Caco-2 (cell line): ENCODE results near the gene SNAI3. TPM values are rescaled to one million over a fixed set of nuclear protein-coding genes. Genes with fewer than 3 reads are reported as not detected.

ENCODE experiments used
- BruUV-seq: library from RNA; stranded (reverse); fragments of 400-500 nt; replicated peaks from 2 replicates; lab custom pipeline; 2021; lab: Mats Ljungman, UMichigan
- CTCF ChIA-PET: fragments of 300-600 bp; sonication (Branson Sonifier 250); formaldehyde crosslinking; loops from one replicate; lab custom pipeline; 2022; ENCODE audit warnings: antibody characterized with exemption; lab: Charles Lee
- POLR2A ChIA-PET: fragments of 300-600 bp; sonication (Branson Sonifier 250); formaldehyde crosslinking; loops from one replicate; lab custom pipeline; 2022; ENCODE audit warnings: antibody characterized with exemption; lab: Charles Lee
- DNase-seq, 2 experiments: peaks; one replicate each; pipeline versions ENCODE4 v3.0.0 to v3.0.0-alpha.2; 2020 to 2022
- H3K27me3 ChIP-seq: replicated peaks from 2 replicates; pipeline ENCODE4 v1.6.0; 2011; ENCODE audit warnings: low read length; ENCODE audit not compliant: control insufficient read depth, insufficient read depth
- H3K36me3 ChIP-seq: 2 replicates; pipeline ENCODE4 v1.5.1; 2011; ENCODE audit warnings: low read length; ENCODE audit not compliant: control insufficient read depth, insufficient read depth
- H3K4me1 ChIP-seq: fragments of 250-450 bp; sonication (Bioruptor Pico); 2 replicates; pipeline ENCODE4 v1.5.1; 2020; ENCODE audit warnings: mild to moderate bottlenecking
- H3K4me3 ChIP-seq: 2 replicates; pipeline ENCODE4 v1.5.1; 2011; ENCODE audit warnings: low read depth, mild to moderate bottlenecking, control low read depth, low read length
- H3K9me3 ChIP-seq: fragments of 250-450 bp; sonication (Bioruptor Pico); 2 replicates; pipeline ENCODE4 v1.5.1; 2020; ENCODE audit warnings: mild to moderate bottlenecking, moderate library complexity
- H3K27ac Mint-ChIP-seq: one replicate; pipeline ENCODE4 v1.8.0; 2022; ENCODE audit warnings: mixed read lengths; ENCODE audit not compliant: unreplicated experiment
- H3K27me3 Mint-ChIP-seq: one replicate; pipeline ENCODE4 v1.8.0; 2022; ENCODE audit warnings: mixed read lengths; ENCODE audit not compliant: insufficient read depth, unreplicated experiment
- H3K36me3 Mint-ChIP-seq: one replicate; pipeline ENCODE4 v1.8.0; 2022; ENCODE audit warnings: mild to moderate bottlenecking, mixed read lengths; ENCODE audit not compliant: insufficient read depth, unreplicated experiment
- H3K4me1 Mint-ChIP-seq: one replicate; pipeline ENCODE4 v1.8.0; 2022; ENCODE audit warnings: low read depth, mixed read lengths; ENCODE audit not compliant: unreplicated experiment
- H3K4me3 Mint-ChIP-seq: one replicate; pipeline ENCODE4 v1.8.0; 2022; ENCODE audit warnings: mild to moderate bottlenecking, moderate library complexity, mixed read lengths; ENCODE audit not compliant: unreplicated experiment
- H3K9me3 Mint-ChIP-seq: one replicate; pipeline ENCODE4 v1.8.0; 2022; ENCODE audit warnings: mixed read lengths; ENCODE audit not compliant: unreplicated experiment
- intact Hi-C: fragments of 100-400 bp; cut with micrococcal nuclease; formaldehyde crosslinking; loops from one replicate; pipeline ENCODE4 v1.10.0; 2022; ENCODE audit not compliant: unreplicated experiment
- total RNA-seq: library from RNA; stranded (reverse); gene quantifications from 2 replicates; pipeline ENCODE4 v1.2.3, GENCODE V29; 2022
- TF ChIP-seq, protein P1 (sequence below), 2 experiments: fragments of 200-600 bp in 1 of 2; IDR thresholded peaks; 1 replicate in 1 of 2; 2 replicates in 1 of 2; pipeline versions ENCODE4 v1.5.1 to v1.8.0; 2011 to 2022; ENCODE audit warnings: antibody characterized with exemption in 1 of 2, control low read depth in 1 of 2, inconsistent platforms in 1 of 2, low read depth in 1 of 2, low read length in 1 of 2, mild to moderate bottlenecking in 1 of 2, moderate library complexity in 1 of 2; ENCODE audit not compliant: insufficient read depth in 1 of 2, severe bottlenecking in 1 of 2, unreplicated experiment in 1 of 2

The SNAI3 gene
- total RNA-seq, 1 experiment from 2014 or later: 3.5 TPM

DNA sequence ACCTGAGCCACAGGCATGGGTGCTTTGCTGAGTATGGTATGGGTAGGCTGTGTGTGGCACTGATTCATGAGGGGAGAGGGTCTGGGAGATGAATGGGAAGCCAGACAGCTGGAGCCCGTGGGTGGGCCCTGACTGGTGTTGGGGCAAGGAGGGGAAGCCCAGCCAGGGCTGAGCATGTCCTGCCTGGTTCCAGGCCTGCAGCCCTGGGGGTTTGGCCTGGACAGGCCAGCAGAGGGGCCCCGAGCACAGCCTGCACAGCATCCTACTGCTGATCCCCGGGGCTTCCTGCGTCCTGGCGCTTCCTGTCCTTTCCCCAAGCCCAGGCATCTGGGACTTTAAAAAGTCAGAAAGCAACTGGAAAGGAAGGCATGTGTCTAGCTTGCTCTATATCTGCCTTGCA lies 18.8 kb downstream of the SNAI3 start:
- Mint-ChIP-seq H3K4me3 (peak overlapping the region; percentile 6), H3K4me1 (no peaks in the 10 kb centered on the region), H3K27me3 (no peaks in the 10 kb centered on the region), H3K27ac (peak overlapping the region; percentile 27), H3K9me3 (no peaks in the 10 kb centered on the region), H3K36me3 (peaks cover 29% of the 10 kb centered on the region)
- intact Hi-C loops: no loop called here
- Histone ChIP-seq H3K36me3 (no peaks in the 10 kb centered on the region; the same call in 1 of the 2 replicates), H3K9me3 (no peaks in the 10 kb centered on the region), H3K27me3 (no peaks in the 10 kb centered on the region), H3K4me3 (no peak overlapping the region), H3K4me1 (no peaks in the 10 kb centered on the region)
- POLR2A ChIA-PET: no interaction called here
- TF ChIP-seq, protein P1, sequence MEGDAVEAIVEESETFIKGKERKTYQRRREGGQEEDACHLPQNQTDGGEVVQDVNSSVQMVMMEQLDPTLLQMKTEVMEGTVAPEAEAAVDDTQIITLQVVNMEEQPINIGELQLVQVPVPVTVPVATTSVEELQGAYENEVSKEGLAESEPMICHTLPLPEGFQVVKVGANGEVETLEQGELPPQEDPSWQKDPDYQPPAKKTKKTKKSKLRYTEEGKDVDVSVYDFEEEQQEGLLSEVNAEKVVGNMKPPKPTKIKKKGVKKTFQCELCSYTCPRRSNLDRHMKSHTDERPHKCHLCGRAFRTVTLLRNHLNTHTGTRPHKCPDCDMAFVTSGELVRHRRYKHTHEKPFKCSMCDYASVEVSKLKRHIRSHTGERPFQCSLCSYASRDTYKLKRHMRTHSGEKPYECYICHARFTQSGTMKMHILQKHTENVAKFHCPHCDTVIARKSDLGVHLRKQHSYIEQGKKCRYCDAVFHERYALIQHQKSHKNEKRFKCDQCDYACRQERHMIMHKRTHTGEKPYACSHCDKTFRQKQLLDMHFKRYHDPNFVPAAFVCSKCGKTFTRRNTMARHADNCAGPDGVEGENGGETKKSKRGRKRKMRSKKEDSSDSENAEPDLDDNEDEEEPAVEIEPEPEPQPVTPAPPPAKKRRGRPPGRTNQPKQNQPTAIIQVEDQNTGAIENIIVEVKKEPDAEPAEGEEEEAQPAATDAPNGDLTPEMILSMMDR (IDR thresholded peaks at IDR 0.05; ENCODE audit: insufficient read depth in 1 of 2, low read depth in 1 of 2, low read length in 1 of 2, severe bottlenecking in 1 of 2, unreplicated experiment in 1 of 2): no peak
- BruUV-seq: no TSS peak
- no peak for DNase-seq
- CTCF ChIA-PET: interaction anchor here (0.7 kb wide), 1 partner anchor 510 kb away, joined by 3 read pairs; no protein-coding TSS in a partner anchor

DNA sequence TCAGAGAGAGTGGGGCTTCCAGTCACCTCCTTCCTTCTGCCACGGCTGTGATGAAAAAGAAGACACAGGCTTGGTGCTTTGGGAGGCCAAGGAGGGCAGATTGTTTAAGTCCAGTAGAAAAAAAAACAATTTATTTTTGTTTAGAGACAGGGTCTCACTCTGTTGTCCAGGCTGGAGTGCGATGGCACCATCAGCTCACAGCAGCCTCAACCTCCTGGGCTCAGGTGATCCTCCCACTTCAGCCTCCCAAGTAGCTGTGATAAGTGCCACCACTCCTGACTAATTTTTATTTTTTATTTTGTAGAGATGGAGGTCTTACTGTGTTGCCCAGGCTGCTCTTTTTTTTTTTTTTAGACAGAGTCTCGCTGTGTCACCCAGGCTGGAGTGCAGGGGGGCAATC lies 20.7 kb downstream of the SNAI3 start:
- BruUV-seq: no TSS peak
- no peaks in the 10 kb centered on the region for H3K27me3 ChIP-seq
- no peak for DNase-seq
- POLR2A ChIA-PET: no interaction called here
- TF ChIP-seq, protein P1 (IDR thresholded peaks at IDR 0.05; ENCODE audit: insufficient read depth in 1 of 2, low read depth in 1 of 2, low read length in 1 of 2, severe bottlenecking in 1 of 2, unreplicated experiment in 1 of 2): no peak
- H3K27me3 Mint-ChIP-seq: no peaks in the 10 kb centered on the region
- H3K9me3 Mint-ChIP-seq: no peaks in the 10 kb centered on the region
- H3K4me3 ChIP-seq: no peak overlapping the region
- no peaks in the 10 kb centered on the region for H3K9me3 ChIP-seq
- H3K4me1 Mint-ChIP-seq: peaks cover 5% of the 10 kb centered on the region
- H3K36me3 Mint-ChIP-seq: peaks cover 29% of the 10 kb centered on the region
- peaks cover 5% of the 10 kb centered on the region; the same call in 1 of the 2 replicates for H3K4me1 ChIP-seq
- H3K4me3 Mint-ChIP-seq: no peak overlapping the region
- no peaks in the 10 kb centered on the region; the same call in 1 of the 2 replicates for H3K36me3 ChIP-seq
- CTCF ChIA-PET: no interaction called here
- H3K27ac Mint-ChIP-seq: no peak overlapping the region
- intact Hi-C loops: no loop called here

DNA sequence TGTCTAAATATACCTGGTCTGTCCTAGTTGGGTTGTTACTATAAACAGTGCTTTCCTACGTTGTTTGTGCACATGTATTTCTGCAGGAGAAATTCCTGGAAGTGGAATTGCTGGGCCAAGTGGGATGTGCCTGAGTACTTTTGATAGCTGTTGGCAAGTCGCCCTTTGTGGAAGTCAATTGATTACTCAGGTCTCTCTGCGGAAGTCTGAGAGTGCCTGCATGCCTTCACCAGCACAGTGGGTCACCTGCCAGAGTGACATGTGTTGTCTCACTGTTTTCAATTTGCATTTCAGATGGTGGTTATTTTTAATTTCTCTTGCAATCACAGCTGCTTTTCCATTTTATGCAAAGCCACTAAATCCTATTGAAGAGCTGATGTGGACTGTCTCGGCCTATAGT lies 21.2 kb downstream of the SNAI3 start:
- H3K27ac Mint-ChIP-seq: no peak overlapping the region
- CTCF ChIA-PET: interaction anchor here (0.6 kb wide), 1 partner anchor 130 kb away, joined by 3 read pairs; no protein-coding TSS in a partner anchor
- no TSS peak for BruUV-seq

More for the DNA sequence above, 21.2 kb downstream of the SNAI3 start:
- no peaks in the 10 kb centered on the region for H3K9me3 ChIP-seq
- peaks cover 29% of the 10 kb centered on the region for H3K36me3 Mint-ChIP-seq
- DNase-seq: no peak
- H3K36me3 ChIP-seq: no peaks in the 10 kb centered on the region; the same call in 1 of the 2 replicates
- peak overlapping the region; percentile 13 for H3K4me3 Mint-ChIP-seq
- no peaks in the 10 kb centered on the region for H3K9me3 Mint-ChIP-seq
- peaks cover 8% of the 10 kb centered on the region for H3K4me1 ChIP-seq
- POLR2A ChIA-PET: no interaction called here
- H3K27me3 Mint-ChIP-seq: no peaks in the 10 kb centered on the region
- peaks cover 5% of the 10 kb centered on the region for H3K4me1 Mint-ChIP-seq
- H3K27me3 ChIP-seq: no peaks in the 10 kb centered on the region
- H3K4me3 ChIP-seq: no peak overlapping the region
- TF ChIP-seq, protein P1 (IDR thresholded peaks at IDR 0.05; ENCODE audit: insufficient read depth in 1 of 2, low read depth in 1 of 2, low read length in 1 of 2, severe bottlenecking in 1 of 2, unreplicated experiment in 1 of 2): no peak
- intact Hi-C loops: no loop called here
